ENCODE data around the gene OPCML. TPM values are rescaled to one million over a fixed set of nuclear protein-coding genes. Genes with fewer than 3 reads are reported as not detected.

The OPCML gene
- polyA plus RNA-seq, 1 donor from 2014 or later, result not detected

- Mint-ChIP-seq H3K27ac (no peak overlapping the region), H3K36me3 (no peaks in the 10 kb centered on the region), H3K27me3 (no peaks in the 10 kb centered on the region)
Observed at GRCh38 chr11:132898021-132898420, 634.3 kb downstream of the OPCML start.

GRCh38 chr11:132895340-132895739 lies 637.0 kb downstream of the OPCML start:
- Mint-ChIP-seq H3K4me1 (no peaks in the 10 kb centered on the region), H3K4me3 (no peak overlapping the region), H3K9me3 (peaks cover 2 to 5% (median 4%) of the 10 kb centered on the region in 3 donors), H3K27me3 (no peaks in the 10 kb centered on the region), H3K27ac (no peak overlapping the region), H3K36me3 (peaks cover 3% of the 10 kb centered on the region)

More at GRCh38 chr11:132898021-132898420, 634.3 kb downstream of the OPCML start:
- H3K4me1 Mint-ChIP-seq, result peaks cover 0 to 2% (median 0%) of the 10 kb centered on the region in 3 donors
- peaks cover 0 to 2% (median 0%) of the 10 kb centered on the region in 3 donors for H3K9me3 Mint-ChIP-seq
- H3K4me3 Mint-ChIP-seq, result no peak overlapping the region

DNA sequence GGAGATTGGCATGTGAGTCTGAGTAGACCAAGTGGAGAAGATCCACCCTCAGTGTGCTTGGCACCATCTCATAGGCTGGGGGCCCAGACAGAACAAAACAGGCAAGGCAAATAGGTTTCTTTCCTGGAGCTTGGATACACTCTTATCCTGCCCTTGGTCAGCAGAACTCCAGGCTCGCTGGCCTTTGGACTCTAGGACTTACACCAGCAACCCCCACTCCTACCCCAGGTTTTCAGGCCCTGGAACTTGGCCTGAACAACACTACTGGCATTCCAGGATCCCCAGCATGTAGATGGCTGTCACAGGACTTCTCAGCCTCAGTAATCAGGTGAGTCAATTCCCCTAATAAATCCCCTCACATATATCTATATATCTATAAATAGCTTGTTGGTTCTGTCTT lies 637.7 kb downstream of the OPCML start:
- Mint-ChIP-seq H3K36me3 (peaks cover 3% of the 10 kb centered on the region), H3K27me3 (no peaks in the 10 kb centered on the region), H3K4me1 (no peaks in the 10 kb centered on the region), H3K4me3 (no peak overlapping the region), H3K27ac (no peak overlapping the region), H3K9me3 (peaks cover 2 to 5% (median 5%) of the 10 kb centered on the region in 3 donors)

GRCh38 chr11:132892876-132893275 lies 639.4 kb downstream of the OPCML start:
- Mint-ChIP-seq H3K4me3 (no peak overlapping the region), H3K4me1 (no peaks in the 10 kb centered on the region), H3K36me3 (peaks cover 3% of the 10 kb centered on the region), H3K27ac (no peak overlapping the region), H3K9me3 (peaks cover 2 to 11% (median 5%) of the 10 kb centered on the region in 3 donors), H3K27me3 (no peaks in the 10 kb centered on the region)

DNA sequence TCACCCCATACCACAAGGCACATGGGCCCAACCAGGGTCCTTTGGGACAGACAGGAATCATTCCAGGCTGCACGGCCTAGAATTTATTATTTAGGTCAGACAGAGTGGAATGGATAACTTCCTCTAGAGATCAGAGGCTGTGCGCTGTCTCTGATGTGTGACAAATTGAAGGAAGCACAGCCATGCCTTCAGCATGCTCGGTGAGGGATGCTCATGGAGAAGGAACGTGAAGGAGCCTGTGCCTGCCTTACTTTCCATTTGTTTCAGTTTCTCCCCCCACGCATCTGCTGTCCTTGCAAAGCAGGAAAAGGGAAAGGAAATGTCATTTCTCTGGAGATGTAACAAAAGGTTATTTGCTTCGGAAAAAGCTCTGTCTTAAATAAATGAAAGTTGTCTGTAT lies 644.1 kb downstream of the OPCML start:
- Mint-ChIP-seq H3K9me3 (peaks cover 2 to 11% (median 2%) of the 10 kb centered on the region in 3 donors), H3K27me3 (no peaks in the 10 kb centered on the region), H3K36me3 (peaks cover 3% of the 10 kb centered on the region), H3K27ac (no peak overlapping the region), H3K4me3 (no peak overlapping the region), H3K4me1 (no peaks in the 10 kb centered on the region)

- no peaks in the 10 kb centered on the region for H3K4me1 Mint-ChIP-seq
- no peak overlapping the region for H3K4me3 Mint-ChIP-seq
- no peak overlapping the region for H3K27ac Mint-ChIP-seq
- H3K9me3 Mint-ChIP-seq, result peaks cover 2 to 7% (median 2%) of the 10 kb centered on the region in 3 donors
- H3K27me3 Mint-ChIP-seq, result no peaks in the 10 kb centered on the region
- H3K36me3 Mint-ChIP-seq, result no peaks in the 10 kb centered on the region
Observed at GRCh38 chr11:132886335-132886734, 646.0 kb downstream of the OPCML start.

- H3K4me1 Mint-ChIP-seq, result no peaks in the 10 kb centered on the region
- no peak overlapping the region for H3K27ac Mint-ChIP-seq
Observed at GRCh38 chr11:132883241-132883640, 649.1 kb downstream of the OPCML start.

DNA sequence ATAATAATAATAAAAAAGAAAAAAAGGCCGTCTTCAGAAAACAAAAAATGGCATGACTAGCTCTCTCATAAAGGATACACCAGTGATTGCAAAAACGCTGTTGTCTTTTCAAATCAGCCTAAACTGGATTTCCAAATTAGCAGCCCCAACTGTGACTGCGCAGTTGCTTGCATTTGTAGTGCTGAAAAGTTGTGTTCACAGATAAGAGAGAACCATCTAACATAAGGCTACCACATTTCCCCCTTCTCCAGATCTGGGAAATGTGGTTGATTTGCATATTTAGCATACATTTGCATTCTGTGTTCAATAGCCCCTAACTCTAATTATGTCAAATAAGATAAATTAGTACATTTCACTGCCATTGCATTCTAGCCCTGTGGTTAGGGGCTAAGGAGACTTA lies 650.7 kb downstream of the OPCML start:
- H3K4me1 Mint-ChIP-seq, result no peaks in the 10 kb centered on the region
- no peaks in the 10 kb centered on the region for H3K36me3 Mint-ChIP-seq
- H3K27me3 Mint-ChIP-seq, result no peaks in the 10 kb centered on the region
- peaks cover 0 to 10% (median 3%) of the 10 kb centered on the region in 3 donors for H3K9me3 Mint-ChIP-seq
- H3K4me3 Mint-ChIP-seq, result no peak overlapping the region
- no peak overlapping the region for H3K27ac Mint-ChIP-seq

More at GRCh38 chr11:132883241-132883640, 649.1 kb downstream of the OPCML start:
- Mint-ChIP-seq H3K36me3 (no peaks in the 10 kb centered on the region), H3K4me3 (no peak overlapping the region), H3K27me3 (no peaks in the 10 kb centered on the region), H3K9me3 (peaks cover 0 to 10% (median 2%) of the 10 kb centered on the region in 3 donors)

DNA sequence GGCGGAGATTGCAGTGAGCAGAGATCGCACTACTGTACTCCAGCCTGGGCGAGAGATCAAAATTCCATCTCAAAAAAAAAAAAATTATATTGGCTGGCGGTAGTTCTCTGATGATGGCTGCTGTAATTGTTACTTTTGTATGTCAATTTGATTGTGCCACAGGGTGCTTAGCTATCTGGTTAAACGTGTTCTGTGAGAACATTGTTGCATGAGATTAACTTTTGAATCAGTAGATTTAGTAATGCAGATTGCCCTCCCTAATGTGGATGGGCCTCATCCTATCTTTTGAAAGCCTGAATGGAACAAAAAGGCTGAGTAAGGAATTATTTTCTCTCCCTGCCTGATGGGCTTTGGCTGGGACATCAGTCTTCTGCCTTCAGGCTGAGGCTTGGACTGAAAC lies 654.2 kb downstream of the OPCML start:
- H3K4me1 Mint-ChIP-seq, result no peaks in the 10 kb centered on the region
- H3K9me3 Mint-ChIP-seq, result peaks cover 0 to 10% (median 3%) of the 10 kb centered on the region in 3 donors
- no peak overlapping the region for H3K4me3 Mint-ChIP-seq
- no peaks in the 10 kb centered on the region for H3K27me3 Mint-ChIP-seq
- no peak overlapping the region for H3K27ac Mint-ChIP-seq
- H3K36me3 Mint-ChIP-seq, result no peaks in the 10 kb centered on the region

GRCh38 chr11:132876705-132877104 lies 655.6 kb downstream of the OPCML start:
- no peak overlapping the region for H3K4me3 Mint-ChIP-seq
- H3K36me3 Mint-ChIP-seq, result no peaks in the 10 kb centered on the region
- no peaks in the 10 kb centered on the region for H3K4me1 Mint-ChIP-seq
- H3K27me3 Mint-ChIP-seq, result no peaks in the 10 kb centered on the region
- H3K9me3 Mint-ChIP-seq, result peaks cover 0 to 10% (median 4%) of the 10 kb centered on the region in 3 donors
- no peak overlapping the region for H3K27ac Mint-ChIP-seq

DNA sequence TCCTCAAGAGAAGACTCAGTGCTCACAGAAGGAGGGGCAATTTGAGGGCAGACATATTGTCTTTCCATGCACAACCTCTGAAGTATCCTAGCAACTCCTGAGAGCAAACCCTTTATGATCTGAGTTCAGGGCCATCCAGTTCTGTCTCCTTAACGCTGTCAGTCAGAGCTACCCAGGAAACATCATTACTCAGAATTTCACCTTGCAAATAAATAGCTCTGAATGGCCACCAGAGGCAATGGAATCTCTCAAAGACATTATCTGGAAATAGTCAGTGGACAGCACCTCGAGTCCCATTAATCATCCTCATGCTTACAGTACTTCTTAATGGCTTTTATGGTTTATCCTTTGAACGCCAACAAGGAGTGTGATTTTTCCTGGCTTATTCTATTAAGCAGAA lies 656.1 kb downstream of the OPCML start:
- H3K4me1 Mint-ChIP-seq, result no peaks in the 10 kb centered on the region
- no peaks in the 10 kb centered on the region for H3K27me3 Mint-ChIP-seq
- no peak overlapping the region for H3K27ac Mint-ChIP-seq
- no peaks in the 10 kb centered on the region for H3K36me3 Mint-ChIP-seq
- H3K4me3 Mint-ChIP-seq, result no peak overlapping the region
- H3K9me3 Mint-ChIP-seq, result peaks cover 0 to 10% (median 4%) of the 10 kb centered on the region in 3 donors

GRCh38 chr11:132874638-132875037 lies 657.7 kb downstream of the OPCML start:
- Mint-ChIP-seq H3K27me3 (no peaks in the 10 kb centered on the region), H3K36me3 (no peaks in the 10 kb centered on the region), H3K27ac (no peak overlapping the region), H3K9me3 (peaks cover 4 to 9% (median 4%) of the 10 kb centered on the region in 3 donors), H3K4me1 (no peaks in the 10 kb centered on the region), H3K4me3 (no peak overlapping the region)

- no peak overlapping the region for H3K4me3 Mint-ChIP-seq
- no peaks in the 10 kb centered on the region for H3K4me1 Mint-ChIP-seq
- no peak overlapping the region for H3K27ac Mint-ChIP-seq
- peaks cover 4 to 5% (median 4%) of the 10 kb centered on the region in 3 donors for H3K9me3 Mint-ChIP-seq
- H3K27me3 Mint-ChIP-seq, result no peaks in the 10 kb centered on the region
- no peaks in the 10 kb centered on the region for H3K36me3 Mint-ChIP-seq
Observed at GRCh38 chr11:132873841-132874240, 658.5 kb downstream of the OPCML start.

DNA sequence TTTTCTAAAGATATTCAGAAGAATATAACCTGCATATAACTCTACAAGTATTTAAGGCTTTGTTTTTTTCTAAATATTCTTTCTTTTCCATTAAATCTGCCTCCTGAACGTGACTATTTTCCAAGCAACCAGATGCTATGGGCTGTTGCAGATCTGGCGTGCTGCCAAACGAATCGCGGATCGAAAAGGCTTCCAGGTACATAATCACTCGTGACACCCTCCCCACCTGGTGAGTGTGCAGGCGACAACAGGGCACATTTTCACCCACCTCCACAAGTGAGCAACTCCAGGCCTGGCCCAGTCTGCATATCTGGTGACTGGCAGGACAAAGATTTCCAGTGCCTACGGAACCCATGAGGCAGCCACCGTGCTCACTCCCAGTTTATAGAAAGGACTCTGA lies 660.1 kb downstream of the OPCML start:
- no peak overlapping the region for H3K4me3 Mint-ChIP-seq
- peaks cover 3 to 5% (median 4%) of the 10 kb centered on the region in 3 donors for H3K9me3 Mint-ChIP-seq
- H3K36me3 Mint-ChIP-seq, result no peaks in the 10 kb centered on the region
- H3K4me1 Mint-ChIP-seq, result no peaks in the 10 kb centered on the region
- no peak overlapping the region for H3K27ac Mint-ChIP-seq
- no peaks in the 10 kb centered on the region for H3K27me3 Mint-ChIP-seq

DNA sequence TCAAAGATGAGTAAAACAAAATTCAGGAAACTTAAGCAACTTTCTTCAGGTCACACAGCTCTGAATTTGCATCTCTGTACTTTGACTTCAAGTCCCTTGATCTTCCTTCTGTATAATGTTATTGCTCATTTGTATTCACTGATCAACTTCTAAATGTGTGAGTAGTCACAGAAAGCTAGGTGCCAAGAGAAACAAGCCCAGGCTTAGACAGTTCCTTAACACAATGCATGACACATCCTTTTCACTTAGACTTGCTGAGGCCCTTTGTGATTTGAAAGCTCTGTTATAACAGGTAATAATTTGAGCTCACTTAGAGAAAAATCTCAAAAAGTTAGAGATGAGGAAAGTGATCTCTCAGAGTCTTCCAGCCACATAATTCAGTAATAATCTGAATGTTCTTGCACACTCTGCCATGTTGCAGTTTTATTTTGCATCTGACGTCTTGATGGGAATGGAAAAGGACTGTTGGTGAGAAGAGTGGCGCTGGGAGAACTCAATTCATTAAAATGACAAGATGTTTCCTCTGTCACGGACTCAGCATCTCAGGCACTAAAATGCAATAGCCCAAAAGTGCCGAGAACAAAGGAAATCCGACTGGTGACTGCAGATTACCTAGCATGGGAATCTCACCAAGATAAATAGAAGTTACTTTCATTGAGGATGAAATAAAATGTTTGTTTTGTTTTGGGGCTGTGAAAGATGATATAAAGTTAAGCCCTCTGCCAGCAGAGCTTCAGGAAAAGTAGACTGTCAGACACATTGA lies 665.3 kb downstream of the OPCML start:
- Mint-ChIP-seq H3K4me3 (no peak overlapping the region), H3K36me3 (no peaks in the 10 kb centered on the region), H3K4me1 (no peaks in the 10 kb centered on the region), H3K27ac (no peak overlapping the region), H3K27me3 (no peaks in the 10 kb centered on the region), H3K9me3 (peaks cover 4 to 5% (median 4%) of the 10 kb centered on the region in 3 donors)

- Mint-ChIP-seq H3K36me3 (no peaks in the 10 kb centered on the region), H3K27ac (no peak overlapping the region), H3K4me3 (no peak overlapping the region), H3K4me1 (no peaks in the 10 kb centered on the region), H3K27me3 (no peaks in the 10 kb centered on the region), H3K9me3 (peaks cover 1 to 3% (median 3%) of the 10 kb centered on the region in 3 donors)
Observed at GRCh38 chr11:132865623-132866022, 666.7 kb downstream of the OPCML start.
